Measurements from ENCODE around the gene ABCA8.
"Not testable (repeated sequence)": the region's sequence is repeated elsewhere in the genome, so short reads cannot be mapped to it uniquely, and the experiment has no call there.

The ABCA8 gene

DNA sequence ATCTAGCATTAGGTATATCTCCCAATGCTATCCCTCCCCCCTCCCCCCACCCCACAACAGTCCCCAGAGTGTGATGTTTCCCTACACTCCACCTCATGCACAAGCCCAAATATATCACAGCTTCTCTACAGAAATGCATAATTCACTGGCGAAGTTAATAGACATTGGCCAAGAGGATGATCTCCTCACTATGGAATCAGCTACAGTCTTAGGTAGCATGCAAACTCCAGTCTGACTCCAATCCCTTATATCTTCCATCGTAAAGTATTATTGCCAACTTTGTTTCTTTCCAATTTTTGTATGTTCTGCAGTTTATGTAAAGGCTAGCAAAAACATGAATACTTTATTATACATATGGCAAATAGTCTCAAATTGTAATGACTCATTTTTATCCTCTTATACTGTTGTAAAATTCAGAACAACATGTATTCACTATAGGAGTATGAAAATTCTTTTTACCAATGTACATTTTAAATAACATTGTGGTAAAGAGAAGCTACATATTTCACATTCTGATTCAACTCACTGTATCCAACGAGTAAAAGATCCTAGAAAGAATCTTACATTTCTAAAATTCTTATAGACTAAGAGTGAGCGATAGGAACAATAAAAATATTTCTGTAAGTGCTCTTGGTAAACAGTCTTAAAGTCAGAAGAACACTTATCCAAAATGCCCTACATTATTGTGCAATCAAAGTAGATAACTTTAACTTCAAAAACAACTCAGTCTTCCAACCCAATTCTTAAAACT lies 871 bp downstream of the ABCA8 start:
- ChIA-PET CTCF (no interaction called here), POLR2A (no interaction called here)
- H3K27ac ChIP-seq (ENCODE audit: insufficient read depth in 1 of 2, low read depth in 1 of 2, low read length in 2 of 2, poor library complexity in 1 of 2, severe bottlenecking in 2 of 2) = peak overlapping the region in 1 of 2 experiments; percentile 53
- H3K4me1 ChIP-seq (ENCODE audit: control extremely low read depth in 1 of 4, control insufficient read depth in 4 of 4, insufficient read depth in 4 of 4, low read length in 3 of 4) = no peaks in the 10 kb centered on the region
- no peaks in the 10 kb centered on the region for H3K36me3 ChIP-seq (ENCODE audit: control insufficient read depth in 4 of 4, insufficient read depth in 4 of 4, low read length in 3 of 4)
- no peak overlapping the region for H3K4me3 ChIP-seq (ENCODE audit: control insufficient read depth in 1 of 7, extremely low read depth in 1 of 7, insufficient read depth in 4 of 7, low read depth in 2 of 7, low read length in 6 of 7)
- no peaks in the 10 kb centered on the region for H3K9me3 ChIP-seq (ENCODE audit: control extremely low read depth in 1 of 5, control insufficient read depth in 4 of 5, insufficient read depth in 2 of 5, low read depth in 1 of 5, low read length in 4 of 5)
- no peak for DNase-seq
- H3K27me3 ChIP-seq (replicated peaks in 2 of 5; ENCODE audit: control insufficient read depth in 4 of 5, insufficient read depth in 5 of 5, low read length in 4 of 5) = no peaks in the 10 kb centered on the region
- WGBS (ENCODE audit: insufficient coverage) = 88% methylated on average over 1 of the region's 4 CpGs

DNA sequence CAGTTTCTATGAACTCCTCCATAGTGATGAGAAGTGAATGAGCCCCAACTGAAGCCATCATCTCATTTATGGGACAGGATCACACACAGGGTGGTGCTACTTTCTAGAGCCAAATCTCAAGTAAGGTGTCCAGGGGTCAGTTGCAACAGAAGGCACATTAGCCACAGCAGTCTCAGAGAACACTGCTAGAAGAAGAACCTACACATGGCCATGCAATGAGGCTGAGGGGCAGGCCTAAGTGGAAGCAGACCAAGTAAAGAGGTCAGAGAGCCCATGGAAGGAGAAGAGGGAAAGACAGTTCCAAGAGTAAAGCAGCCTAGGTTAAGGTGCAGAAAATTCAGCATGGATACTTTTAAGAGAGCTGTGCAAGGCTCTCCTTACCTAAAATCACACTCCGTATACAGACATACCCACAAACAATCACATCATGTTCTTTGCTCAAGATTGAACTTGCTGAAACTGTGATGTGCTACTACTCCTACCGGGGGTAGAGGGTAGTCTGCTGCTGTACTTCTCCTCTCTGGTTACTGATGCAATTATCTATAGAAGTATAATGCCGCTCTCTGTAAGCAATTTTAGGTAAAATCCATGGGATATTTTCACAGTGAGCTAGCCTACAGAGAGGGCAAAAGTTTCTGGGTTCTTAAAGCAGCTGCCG lies 1.7 kb downstream of the ABCA8 start:
- 100% methylated on average over 1 of the region's 4 CpGs for WGBS (ENCODE audit: insufficient coverage)
- no peak for DNase-seq

DNA sequence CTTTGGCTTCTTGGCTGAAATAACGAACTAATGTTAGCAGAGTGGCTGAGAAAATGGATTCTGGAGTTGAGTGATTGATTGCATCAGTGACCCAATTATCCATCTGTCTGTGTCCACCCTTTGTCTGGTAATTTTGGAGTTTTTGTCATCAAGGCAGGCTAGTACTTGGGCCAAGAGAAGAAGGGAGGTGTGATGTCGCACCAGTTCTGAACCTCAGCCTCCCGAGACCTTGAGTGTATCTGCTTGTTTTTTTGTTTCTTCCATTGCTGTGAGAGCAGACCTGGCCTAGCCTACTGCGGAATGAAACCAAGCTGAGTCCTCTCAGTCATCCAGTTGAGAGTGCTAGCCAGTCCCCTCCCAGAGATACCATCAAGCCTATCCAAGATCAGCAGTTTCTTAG lies 4.5 kb downstream of the ABCA8 start:
- H3K4me3 ChIP-seq (ENCODE audit: control insufficient read depth in 1 of 7, extremely low read depth in 1 of 7, insufficient read depth in 4 of 7, low read depth in 2 of 7, low read length in 6 of 7) = no peak overlapping the region
- ChIA-PET POLR2A (no interaction called here), CTCF (no interaction called here)
- H3K27ac ChIP-seq (ENCODE audit: insufficient read depth in 1 of 2, low read depth in 1 of 2, low read length in 2 of 2, poor library complexity in 1 of 2, severe bottlenecking in 2 of 2) = no peak overlapping the region
- no peaks in the 10 kb centered on the region for H3K36me3 ChIP-seq (ENCODE audit: control insufficient read depth in 4 of 4, insufficient read depth in 4 of 4, low read length in 3 of 4)
- H3K27me3 ChIP-seq (replicated peaks in 2 of 5; ENCODE audit: control insufficient read depth in 4 of 5, insufficient read depth in 5 of 5, low read length in 4 of 5) = no peaks in the 10 kb centered on the region
- H3K9me3 ChIP-seq (ENCODE audit: control extremely low read depth in 1 of 5, control insufficient read depth in 4 of 5, insufficient read depth in 2 of 5, low read depth in 1 of 5, low read length in 4 of 5) = no peaks in the 10 kb centered on the region
- no peaks in the 10 kb centered on the region for H3K4me1 ChIP-seq (ENCODE audit: control extremely low read depth in 1 of 4, control insufficient read depth in 4 of 4, insufficient read depth in 4 of 4, low read length in 3 of 4)
- DNase-seq = no peak
- 90% methylated on average over 2 of the region's 4 CpGs for WGBS (ENCODE audit: insufficient coverage)

More for the DNA sequence above, 1.7 kb downstream of the ABCA8 start:
- H3K9me3 ChIP-seq (ENCODE audit: control extremely low read depth in 1 of 5, control insufficient read depth in 4 of 5, insufficient read depth in 2 of 5, low read depth in 1 of 5, low read length in 4 of 5) = no peaks in the 10 kb centered on the region
- no peaks in the 10 kb centered on the region for H3K27me3 ChIP-seq (replicated peaks in 2 of 5; ENCODE audit: control insufficient read depth in 4 of 5, insufficient read depth in 5 of 5, low read length in 4 of 5)
- no peak overlapping the region for H3K4me3 ChIP-seq (ENCODE audit: control insufficient read depth in 1 of 7, extremely low read depth in 1 of 7, insufficient read depth in 4 of 7, low read depth in 2 of 7, low read length in 6 of 7)
- POLR2A ChIA-PET = no interaction called here
- no peak overlapping the region for H3K27ac ChIP-seq (ENCODE audit: insufficient read depth in 1 of 2, low read depth in 1 of 2, low read length in 2 of 2, poor library complexity in 1 of 2, severe bottlenecking in 2 of 2)
- H3K4me1 ChIP-seq (ENCODE audit: control extremely low read depth in 1 of 4, control insufficient read depth in 4 of 4, insufficient read depth in 4 of 4, low read length in 3 of 4) = no peaks in the 10 kb centered on the region
- no peaks in the 10 kb centered on the region for H3K36me3 ChIP-seq (ENCODE audit: control insufficient read depth in 4 of 4, insufficient read depth in 4 of 4, low read length in 3 of 4)
- CTCF ChIA-PET = no interaction called here

DNA sequence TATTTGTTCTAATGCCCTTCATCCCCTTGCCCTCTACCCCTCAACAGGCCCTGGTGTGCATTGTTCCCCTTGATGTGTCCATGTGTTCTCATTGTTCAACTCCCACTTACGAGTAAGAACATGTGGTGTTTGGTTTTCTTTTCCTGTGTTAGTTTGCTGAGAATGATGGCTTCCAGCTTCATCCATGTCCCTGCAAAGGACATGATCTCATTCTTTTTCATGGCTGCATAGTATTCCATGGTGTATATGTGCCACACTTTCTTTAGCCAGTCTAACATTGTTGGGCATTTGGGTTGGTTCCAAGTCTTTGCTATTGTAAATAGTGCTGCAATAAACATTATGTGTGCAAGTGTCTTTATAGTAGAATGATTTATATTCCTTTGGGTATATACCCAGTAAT lies 7.3 kb downstream of the ABCA8 start:
- DNase-seq; H3K4me3 ChIP-seq (ENCODE audit: control insufficient read depth in 1 of 7, extremely low read depth in 1 of 7, insufficient read depth in 4 of 7, low read depth in 2 of 7, low read length in 6 of 7); H3K36me3 ChIP-seq (ENCODE audit: control insufficient read depth in 4 of 4, insufficient read depth in 4 of 4, low read length in 3 of 4); H3K4me1 ChIP-seq (ENCODE audit: control extremely low read depth in 1 of 4, control insufficient read depth in 4 of 4, insufficient read depth in 4 of 4, low read length in 3 of 4); POLR2A ChIA-PET; CTCF ChIA-PET; H3K9me3 ChIP-seq (ENCODE audit: control extremely low read depth in 1 of 5, control insufficient read depth in 4 of 5, insufficient read depth in 2 of 5, low read depth in 1 of 5, low read length in 4 of 5); H3K27me3 ChIP-seq (replicated peaks in 2 of 5; ENCODE audit: control insufficient read depth in 4 of 5, insufficient read depth in 5 of 5, low read length in 4 of 5); H3K27ac ChIP-seq (ENCODE audit: insufficient read depth in 1 of 2, low read depth in 1 of 2, low read length in 2 of 2, poor library complexity in 1 of 2, severe bottlenecking in 2 of 2): not testable (repeated sequence)
- no CpG with 5 or more reads among the region's 1 CpG for whole genome bisulfite sequencing (ENCODE audit: insufficient coverage)

DNA sequence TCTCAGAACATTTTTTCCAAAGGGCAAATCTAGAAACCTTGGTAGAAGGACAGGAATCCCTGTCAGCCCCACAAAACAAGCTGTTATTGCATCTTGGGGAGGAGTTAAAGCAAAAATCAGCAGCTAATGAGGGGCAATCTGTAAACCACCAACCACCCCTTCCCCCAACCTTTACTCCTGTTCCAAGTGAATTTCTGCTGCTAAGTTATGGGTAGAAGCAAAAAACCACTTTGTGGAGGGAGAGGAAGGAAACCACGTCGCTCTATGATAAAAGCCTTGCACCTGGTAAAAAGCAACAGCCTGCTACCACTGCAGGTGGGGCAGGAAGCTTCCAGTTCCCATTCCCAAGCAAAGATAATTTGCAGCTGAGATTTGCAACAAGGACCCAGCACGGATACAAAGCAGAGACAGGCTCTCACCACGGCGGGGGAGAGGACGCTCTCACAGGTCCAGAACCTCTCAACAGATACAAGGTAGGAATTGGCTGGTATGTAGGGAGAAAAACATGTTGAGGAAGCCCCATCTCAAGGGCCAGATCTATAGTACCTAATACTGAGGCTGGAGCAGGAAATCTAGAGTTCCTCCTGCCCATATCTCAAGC lies 10.7 kb downstream of the ABCA8 start:
- H3K4me1 ChIP-seq (ENCODE audit: control extremely low read depth in 1 of 4, control insufficient read depth in 4 of 4, insufficient read depth in 4 of 4, low read length in 3 of 4) = peaks cover 0 to 6% (median 3%) of the 10 kb centered on the region in 4 experiments
- ChIA-PET POLR2A (no interaction called here), CTCF (no interaction called here)
- no peaks in the 10 kb centered on the region for H3K36me3 ChIP-seq (ENCODE audit: control insufficient read depth in 4 of 4, insufficient read depth in 4 of 4, low read length in 3 of 4)
- H3K4me3 ChIP-seq (ENCODE audit: control insufficient read depth in 1 of 7, extremely low read depth in 1 of 7, insufficient read depth in 4 of 7, low read depth in 2 of 7, low read length in 6 of 7) = no peak overlapping the region
- no peaks in the 10 kb centered on the region for H3K9me3 ChIP-seq (ENCODE audit: control extremely low read depth in 1 of 5, control insufficient read depth in 4 of 5, insufficient read depth in 2 of 5, low read depth in 1 of 5, low read length in 4 of 5)
- H3K27me3 ChIP-seq (replicated peaks in 2 of 5; ENCODE audit: control insufficient read depth in 4 of 5, insufficient read depth in 5 of 5, low read length in 4 of 5) = no peaks in the 10 kb centered on the region
- H3K27ac ChIP-seq (ENCODE audit: insufficient read depth in 1 of 2, low read depth in 1 of 2, low read length in 2 of 2, poor library complexity in 1 of 2, severe bottlenecking in 2 of 2) = no peak overlapping the region
- WGBS (ENCODE audit: insufficient coverage) = 24% methylated on average over 5 of the region's 6 CpGs
- peak in 1 of 3 donors; percentile 3 for DNase-seq

DNA sequence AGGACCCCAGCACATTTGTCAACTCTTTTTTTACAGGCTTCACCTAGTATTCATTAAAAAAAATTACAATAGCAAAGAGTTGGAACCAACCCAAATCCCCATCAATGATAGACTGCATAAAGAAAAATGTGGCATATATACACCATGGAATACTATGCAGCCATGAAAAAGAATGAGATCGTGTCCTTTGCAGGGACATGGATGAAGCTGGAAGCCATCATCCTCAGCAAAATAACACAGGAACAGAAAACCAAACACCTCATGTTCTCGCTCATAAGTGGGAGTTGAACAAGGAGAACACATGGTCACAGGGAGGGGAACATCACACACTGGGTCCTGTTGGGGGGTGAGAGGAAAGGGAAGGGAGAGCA lies 11.4 kb downstream of the ABCA8 start:
- H3K9me3 ChIP-seq (ENCODE audit: control extremely low read depth in 1 of 5, control insufficient read depth in 4 of 5, insufficient read depth in 2 of 5, low read depth in 1 of 5, low read length in 4 of 5); H3K27ac ChIP-seq (ENCODE audit: insufficient read depth in 1 of 2, low read depth in 1 of 2, low read length in 2 of 2, poor library complexity in 1 of 2, severe bottlenecking in 2 of 2); POLR2A ChIA-PET; H3K4me1 ChIP-seq (ENCODE audit: control extremely low read depth in 1 of 4, control insufficient read depth in 4 of 4, insufficient read depth in 4 of 4, low read length in 3 of 4); H3K4me3 ChIP-seq (ENCODE audit: control insufficient read depth in 1 of 7, extremely low read depth in 1 of 7, insufficient read depth in 4 of 7, low read depth in 2 of 7, low read length in 6 of 7); DNase-seq; H3K36me3 ChIP-seq (ENCODE audit: control insufficient read depth in 4 of 4, insufficient read depth in 4 of 4, low read length in 3 of 4); H3K27me3 ChIP-seq (replicated peaks in 2 of 5; ENCODE audit: control insufficient read depth in 4 of 5, insufficient read depth in 5 of 5, low read length in 4 of 5); CTCF ChIA-PET: not testable (repeated sequence)
- WGBS (ENCODE audit: insufficient coverage) = 100% methylated on average over 1 of the region's 2 CpGs

DNA sequence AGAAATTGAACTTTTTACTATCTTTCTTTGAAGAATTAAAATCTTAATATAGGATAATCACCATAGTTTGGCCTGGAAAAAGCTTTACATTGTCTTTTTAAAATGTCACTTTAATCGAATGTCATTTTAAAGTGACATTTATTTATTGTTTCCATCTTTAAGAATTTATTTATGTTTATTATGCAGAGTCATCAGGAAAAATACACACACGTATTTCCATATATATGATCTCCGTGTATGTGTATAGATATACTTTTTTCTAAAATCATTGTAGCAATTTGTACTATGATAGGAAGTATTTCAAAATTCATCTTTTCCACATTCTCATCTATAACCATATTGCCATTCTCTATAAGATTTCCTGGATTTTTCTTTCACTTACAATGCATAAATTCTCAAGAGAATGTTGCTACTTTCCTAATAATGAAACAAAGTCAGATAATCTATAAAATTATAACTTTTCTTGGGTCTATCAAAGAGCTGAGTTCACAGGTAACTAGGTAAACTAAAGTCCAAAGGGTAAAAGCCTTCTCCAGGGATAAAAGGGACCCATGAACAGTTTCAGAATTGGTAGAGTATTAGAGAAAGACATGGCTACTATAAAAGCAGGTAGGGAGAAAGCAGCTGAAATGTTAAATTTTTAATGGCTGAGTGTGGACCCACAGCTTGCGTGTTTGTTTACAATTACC lies 11.9 kb downstream of the ABCA8 start:
- H3K4me3 ChIP-seq (ENCODE audit: control insufficient read depth in 1 of 7, extremely low read depth in 1 of 7, insufficient read depth in 4 of 7, low read depth in 2 of 7, low read length in 6 of 7) = no peak overlapping the region
- no peaks in the 10 kb centered on the region for H3K9me3 ChIP-seq (ENCODE audit: control extremely low read depth in 1 of 5, control insufficient read depth in 4 of 5, insufficient read depth in 2 of 5, low read depth in 1 of 5, low read length in 4 of 5)
- no peak for DNase-seq
- H3K4me1 ChIP-seq (ENCODE audit: control extremely low read depth in 1 of 4, control insufficient read depth in 4 of 4, insufficient read depth in 4 of 4, low read length in 3 of 4) = peaks cover 0 to 6% (median 3%) of the 10 kb centered on the region in 4 experiments
- no peaks in the 10 kb centered on the region for H3K27me3 ChIP-seq (replicated peaks in 2 of 5; ENCODE audit: control insufficient read depth in 4 of 5, insufficient read depth in 5 of 5, low read length in 4 of 5)
- H3K27ac ChIP-seq (ENCODE audit: insufficient read depth in 1 of 2, low read depth in 1 of 2, low read length in 2 of 2, poor library complexity in 1 of 2, severe bottlenecking in 2 of 2) = no peak overlapping the region
- no peaks in the 10 kb centered on the region for H3K36me3 ChIP-seq (ENCODE audit: control insufficient read depth in 4 of 4, insufficient read depth in 4 of 4, low read length in 3 of 4)
- ChIA-PET POLR2A (no interaction called here), CTCF (no interaction called here)
- WGBS (ENCODE audit: insufficient coverage) = no CpG with 5 or more reads among the region's 4 CpGs
